WERI-Rb-1 (cell line): ENCODE results near the gene SLX1A.
A peak's percentile ranks its signal among the peaks of the same experiment; 100 is the strongest.

ENCODE experiments used
- DNase-seq: peaks from one replicate; pipeline ENCODE4 v3.0.0-alpha.2; 2020
- H3K27ac ChIP-seq: fragments of 250-450 bp; sonication (Bioruptor Pico); 2 replicates; pipeline ENCODE4 v1.5.1; 2020; ENCODE audit warnings: mild to moderate bottlenecking, moderate library complexity
- H3K27me3 ChIP-seq: fragments of 250-450 bp; sonication (Bioruptor Pico); 2 replicates; pipeline ENCODE4 v1.5.1; 2021; ENCODE audit warnings: mild to moderate bottlenecking, low read depth, moderate library complexity; ENCODE audit not compliant: insufficient read depth, severe bottlenecking
- H3K36me3 ChIP-seq: fragments of 250-450 bp; sonication (Bioruptor Pico); 2 replicates; pipeline ENCODE4 v1.5.1; 2020; ENCODE audit warnings: mild to moderate bottlenecking, moderate library complexity
- H3K4me3 ChIP-seq: 2 replicates; pipeline ENCODE4 v1.5.1; 2011; ENCODE audit warnings: low read depth, mild to moderate bottlenecking, control low read depth, low read length
- H3K9me3 ChIP-seq: fragments of 250-450 bp; sonication (Bioruptor Pico); 2 replicates; pipeline ENCODE4 v1.5.1; 2021; ENCODE audit warnings: mild to moderate bottlenecking, moderate library complexity; ENCODE audit not compliant: severe bottlenecking
- CTCF ChIP-seq: IDR thresholded peaks from 2 replicates; pipeline ENCODE4 v1.5.1; 2011; ENCODE audit warnings: low read depth, mild to moderate bottlenecking, control low read depth, inconsistent platforms, low read length

SLX1A gene

DNA sequence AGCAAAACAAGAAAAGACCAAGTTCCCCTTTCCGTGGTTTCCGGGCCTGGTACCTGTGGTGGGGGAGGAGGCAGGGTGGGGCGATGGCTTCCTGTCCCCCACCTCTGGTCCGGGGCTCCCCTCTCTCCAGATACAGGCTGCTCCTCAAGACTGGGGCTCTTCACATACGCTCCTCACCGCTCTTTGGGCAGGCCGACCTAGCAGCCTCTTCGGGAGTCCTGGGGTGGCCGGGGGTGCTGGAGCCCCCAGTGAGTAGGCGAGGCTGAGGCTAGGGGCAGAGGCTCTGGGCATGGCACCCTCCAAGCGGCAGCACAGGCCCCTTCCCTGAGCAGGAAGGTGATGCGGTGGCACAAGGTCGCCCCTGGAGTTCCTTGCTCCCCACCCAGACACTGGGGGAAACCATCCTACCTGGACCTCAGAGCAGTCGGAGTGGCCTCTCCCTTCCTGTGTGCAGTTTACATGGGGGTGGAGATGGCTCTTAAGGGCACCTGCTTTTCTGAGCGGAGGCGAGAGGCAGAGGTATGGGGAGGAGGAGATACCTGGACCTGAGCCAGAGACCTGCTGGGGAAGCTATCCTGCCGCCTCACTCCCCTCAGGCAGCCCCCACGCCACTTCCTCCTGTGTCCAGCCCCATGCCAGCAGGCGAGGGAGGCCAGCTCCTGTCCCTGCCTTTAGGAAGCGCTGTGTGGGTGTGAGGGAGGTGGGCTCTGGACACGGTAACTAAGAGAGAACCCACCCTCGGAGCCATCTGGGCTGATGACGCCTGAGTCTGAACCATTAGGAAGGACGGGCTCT, 9.4 kb upstream of the SLX1A start:
- no peak for TF ChIP-seq CTCF

GRCh38 chr16:30184891-30185682, 8.6 kb upstream of the SLX1A start:
- H3K4me3 ChIP-seq, result no peak overlapping the region
- H3K27ac ChIP-seq, result no peak overlapping the region
- no peaks in the 10 kb centered on the region for H3K9me3 ChIP-seq
- TF ChIP-seq CTCF, result no peak
- H3K36me3 ChIP-seq, result peaks cover 5% of the 10 kb centered on the region; the same call in 1 of the 2 replicates
- H3K27me3 ChIP-seq, result no peaks in the 10 kb centered on the region
- peak; percentile 11 for DNase-seq

More for the DNA sequence above, 9.4 kb upstream of the SLX1A start:
- Histone ChIP-seq H3K27me3 (no peaks in the 10 kb centered on the region), H3K27ac (no peak overlapping the region), H3K36me3 (peaks cover 5% of the 10 kb centered on the region; the same call in 1 of the 2 replicates), H3K4me3 (peak overlapping the region; percentile 49), H3K9me3 (no peaks in the 10 kb centered on the region)
- peak; percentile 8 for DNase-seq

GRCh38 chr16:30185683-30186421, 7.8 kb upstream of the SLX1A start:
- Histone ChIP-seq H3K4me3 (no peak overlapping the region), H3K36me3 (peaks cover 5% of the 10 kb centered on the region; the same call in 1 of the 2 replicates), H3K27ac (no peak overlapping the region), H3K9me3 (no peaks in the 10 kb centered on the region), H3K27me3 (no peaks in the 10 kb centered on the region)
- no peak for DNase-seq
- no peak for TF ChIP-seq CTCF

- Histone ChIP-seq H3K4me3 (no peak overlapping the region), H3K36me3 (peaks cover 5% of the 10 kb centered on the region; the same call in 1 of the 2 replicates), H3K9me3 (no peaks in the 10 kb centered on the region), H3K27me3 (no peaks in the 10 kb centered on the region), H3K27ac (no peak overlapping the region)
- TF ChIP-seq CTCF, result no peak
- no peak for DNase-seq
Measured at GRCh38 chr16:30186444-30186781, 7.3 kb upstream of the SLX1A start.

DNA sequence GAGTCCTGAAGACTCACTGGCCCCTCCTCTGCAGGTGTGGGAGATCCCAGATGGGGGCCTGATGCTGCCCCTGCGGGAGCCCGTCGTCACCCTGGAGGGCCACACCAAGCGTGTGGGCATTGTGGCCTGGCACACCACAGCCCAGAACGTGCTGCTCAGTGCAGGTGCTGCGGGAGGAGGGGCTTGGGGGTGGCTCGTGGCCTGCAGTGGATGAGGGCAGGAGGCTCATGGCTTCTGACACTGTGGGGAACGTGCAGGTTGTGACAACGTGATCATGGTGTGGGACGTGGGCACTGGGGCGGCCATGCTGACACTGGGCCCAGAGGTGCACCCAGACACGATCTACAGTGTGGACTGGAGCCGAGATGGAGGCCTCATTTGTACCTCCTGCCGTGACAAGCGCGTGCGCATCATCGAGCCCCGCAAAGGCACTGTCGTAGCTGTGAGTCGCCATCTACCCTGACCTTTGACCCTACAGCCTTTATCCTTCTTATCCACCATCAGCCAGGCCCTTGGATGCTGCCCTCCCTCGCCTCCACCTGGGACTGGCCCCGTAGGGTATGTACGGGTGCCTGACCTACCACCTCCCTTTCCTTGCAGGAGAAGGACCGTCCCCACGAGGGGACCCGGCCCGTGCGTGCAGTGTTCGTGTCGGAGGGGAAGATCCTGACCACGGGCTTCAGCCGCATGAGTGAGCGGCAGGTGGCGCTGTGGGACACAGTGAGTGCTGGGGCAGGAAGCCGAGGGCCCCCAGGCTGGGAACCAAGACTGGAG, 6.7 kb upstream of the SLX1A start:
- H3K27ac ChIP-seq, result no peak overlapping the region
- no peak overlapping the region for H3K4me3 ChIP-seq
- peak; percentile 72 for TF ChIP-seq CTCF
- H3K27me3 ChIP-seq, result no peaks in the 10 kb centered on the region
- DNase-seq, result peak; percentile 65
- H3K9me3 ChIP-seq, result no peaks in the 10 kb centered on the region
- peaks cover 5% of the 10 kb centered on the region; the same call in 1 of the 2 replicates for H3K36me3 ChIP-seq
